Keratinocyte (primary cell): Measurements from ENCODE around the gene MIF4GD. TPM values are rescaled to one million over a fixed set of nuclear protein-coding genes. Genes with fewer than 3 reads are reported as not detected.

Experiments used
- DNase-seq: peaks from one replicate; pipeline ENCODE4 v3.0.0-alpha.2; 2011; ENCODE audit warnings: low read depth, missing footprints, low spot score
- FAIRE-seq: peaks from 2 replicates; lab custom pipeline; 2011; peaks lifted over from hg19 to GRCh38; lab: Jason Lieb, UNC
- H2AFZ ChIP-seq: 2 replicates; pipeline ENCODE4 v1.6.0; 2012; ENCODE audit warnings: low read length, control low read depth, inconsistent platforms; ENCODE audit not compliant: control insufficient read depth
- H3K27ac ChIP-seq: 2 replicates; pipeline ENCODE4 v1.5.1; 2011; ENCODE audit warnings: low read length; ENCODE audit not compliant: control insufficient read depth, insufficient read depth
- H3K27me3 ChIP-seq: 3 replicates; pipeline ENCODE4 v1.6.0; 2011; ENCODE audit warnings: low read length; ENCODE audit not compliant: control insufficient read depth, insufficient read depth; ENCODE audit errors: extremely low read depth
- H3K36me3 ChIP-seq, 2 experiments: 2 replicates in 1 of 2; 3 replicates in 1 of 2; pipeline ENCODE4 v1.5.1; 2011; ENCODE audit warnings: low read length in 2 of 2, mild to moderate bottlenecking in 1 of 2; ENCODE audit not compliant: control insufficient read depth in 2 of 2, insufficient read depth in 2 of 2; ENCODE audit errors: extremely low read depth in 1 of 2
- H3K4me1 ChIP-seq: 3 replicates; pipeline ENCODE4 v1.5.1; 2011; ENCODE audit warnings: low read length; ENCODE audit not compliant: control insufficient read depth, insufficient read depth; ENCODE audit errors: extremely low read depth
- H3K4me2 ChIP-seq: 3 replicates; pipeline ENCODE4 v1.6.0; 2011; ENCODE audit warnings: low read depth, low read length; ENCODE audit not compliant: control insufficient read depth, insufficient read depth; ENCODE audit errors: extremely low read depth
- H3K4me3 ChIP-seq, 3 experiments: fragments of 200-600 bp in 1 of 3; sonication (generic) in 1 of 3; 2 replicates in 2 of 3; 3 replicates in 1 of 3; pipeline ENCODE4 v1.5.1; 2011 to 2016; ENCODE audit warnings: low read length in 3 of 3, mild to moderate bottlenecking in 3 of 3, control low read depth in 2 of 3, inconsistent platforms in 1 of 3, low read depth in 1 of 3, mixed read lengths in 1 of 3, mixed run types in 1 of 3, moderate library complexity in 1 of 3; ENCODE audit not compliant: control insufficient read depth in 2 of 3, insufficient read depth in 2 of 3; ENCODE audit errors: extremely low read depth in 1 of 3
- H3K79me2 ChIP-seq: 2 replicates; pipeline ENCODE4 v1.6.0; 2012; ENCODE audit warnings: low read length; ENCODE audit not compliant: control insufficient read depth, insufficient read depth
- H3K9ac ChIP-seq: 3 replicates; pipeline ENCODE4 v1.6.0; 2011; ENCODE audit warnings: low read length; ENCODE audit not compliant: control insufficient read depth, insufficient read depth; ENCODE audit errors: extremely low read depth
- H3K9me1 ChIP-seq: 3 replicates; pipeline ENCODE4 v1.6.0; 2011; ENCODE audit warnings: low read length; ENCODE audit not compliant: control insufficient read depth, insufficient read depth; ENCODE audit errors: extremely low read depth
- H3K9me3 ChIP-seq: 2 replicates; pipeline ENCODE4 v1.5.1; 2012; ENCODE audit warnings: low read depth, low read length; ENCODE audit not compliant: control insufficient read depth
- H4K20me1 ChIP-seq: 3 replicates; pipeline ENCODE4 v1.6.0; 2011; ENCODE audit warnings: low read length; ENCODE audit not compliant: control insufficient read depth, insufficient read depth; ENCODE audit errors: extremely low read depth
- EZH2 ChIP-seq: IDR thresholded peaks from one replicate; pipeline ENCODE4 v1.6.1; 2012; ENCODE audit warnings: inconsistent platforms, mild to moderate bottlenecking, low read length, moderate library complexity
- dilution Hi-C: fragments of 300-500 bp; cut with MboI; formaldehyde crosslinking; loops from one replicate; pipeline ENCODE4 v1.7.0; 2020; ENCODE audit warnings: low sequenced_read_pairs; ENCODE audit not compliant: extremely low pct_ligation_motif_present
- polyA plus RNA-seq, 5 experiments: library from polyadenylated mRNA; depleted of rRNA in 3 of 5; stranded (reverse) in 3 of 5; stranded (forward) in 1 of 5; unstranded in 1 of 5; fragments of >200 nt; gene quantifications; 1 replicate in 1 of 5; 2 replicates in 3 of 5; 3 replicates in 1 of 5; pipeline versions ENCODE4 v1.2.1 to v1.2.3, GENCODE V29; 2011 to 2012; ENCODE audit warnings: missing spikeins in 2 of 5, low read depth in 1 of 5, low replicate concordance in 1 of 5
- TF ChIP-seq, protein P1 (sequence below), 3 experiments: IDR thresholded peaks in 1 of 3; conservative IDR thresholded peaks in 1 of 3; optimal IDR thresholded peaks in 1 of 3; 2 replicates in 2 of 3; 3 replicates in 1 of 3; pipeline versions ENCODE3 to v1.5.1; 2011; ENCODE audit warnings: low read length in 3 of 3, mild to moderate bottlenecking in 3 of 3, moderate library complexity in 2 of 3, control low read depth in 1 of 3, inconsistent platforms in 1 of 3; ENCODE audit not compliant: insufficient read depth in 2 of 3; ENCODE audit errors: extremely low read depth in 1 of 3

The MIF4GD gene
- polyA plus RNA-seq, 1 donor (not counting 4 experiments of a cell fraction or from before 2014, with no cell fraction given): 15.9 TPM

DNA sequence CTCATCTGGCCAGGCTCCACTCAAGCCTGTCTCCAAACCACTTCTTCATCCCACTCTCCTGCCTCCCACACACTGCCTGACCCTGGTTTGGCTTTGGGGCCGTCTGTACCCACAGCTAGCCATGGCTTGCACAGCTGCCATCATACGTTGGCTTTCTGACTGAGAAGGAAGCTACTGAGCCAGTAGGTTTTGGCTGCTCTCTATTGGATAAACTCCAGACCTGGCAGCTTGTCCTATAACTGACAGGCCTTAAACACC lies 3.9 kb downstream of the MIF4GD start:
- H3K4me1 ChIP-seq: peaks cover 20% of the 10 kb centered on the region
- no peaks in the 10 kb centered on the region for H3K9me1 ChIP-seq
- no peak overlapping the region for H3K9ac ChIP-seq
- dilution Hi-C loops: no loop called here
- H3K27ac ChIP-seq: no peak overlapping the region
- H3K79me2 ChIP-seq: peaks cover 14% of the 10 kb centered on the region
- no peak overlapping the region for H2AFZ ChIP-seq
- H3K4me2 ChIP-seq: no peak overlapping the region
- peaks cover 14 to 21% of the 10 kb centered on the region in 2 experiments for H3K36me3 ChIP-seq
- no peaks in the 10 kb centered on the region for H3K27me3 ChIP-seq
- no peak for FAIRE-seq
- no peak for DNase-seq
- TF ChIP-seq, protein P1, sequence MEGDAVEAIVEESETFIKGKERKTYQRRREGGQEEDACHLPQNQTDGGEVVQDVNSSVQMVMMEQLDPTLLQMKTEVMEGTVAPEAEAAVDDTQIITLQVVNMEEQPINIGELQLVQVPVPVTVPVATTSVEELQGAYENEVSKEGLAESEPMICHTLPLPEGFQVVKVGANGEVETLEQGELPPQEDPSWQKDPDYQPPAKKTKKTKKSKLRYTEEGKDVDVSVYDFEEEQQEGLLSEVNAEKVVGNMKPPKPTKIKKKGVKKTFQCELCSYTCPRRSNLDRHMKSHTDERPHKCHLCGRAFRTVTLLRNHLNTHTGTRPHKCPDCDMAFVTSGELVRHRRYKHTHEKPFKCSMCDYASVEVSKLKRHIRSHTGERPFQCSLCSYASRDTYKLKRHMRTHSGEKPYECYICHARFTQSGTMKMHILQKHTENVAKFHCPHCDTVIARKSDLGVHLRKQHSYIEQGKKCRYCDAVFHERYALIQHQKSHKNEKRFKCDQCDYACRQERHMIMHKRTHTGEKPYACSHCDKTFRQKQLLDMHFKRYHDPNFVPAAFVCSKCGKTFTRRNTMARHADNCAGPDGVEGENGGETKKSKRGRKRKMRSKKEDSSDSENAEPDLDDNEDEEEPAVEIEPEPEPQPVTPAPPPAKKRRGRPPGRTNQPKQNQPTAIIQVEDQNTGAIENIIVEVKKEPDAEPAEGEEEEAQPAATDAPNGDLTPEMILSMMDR (optimal IDR thresholded peaks at IDR 0.05 in 1 of 3, IDR thresholded peaks at IDR 0.05 in 1 of 3, conservative IDR thresholded peaks at IDR 0.05 in 1 of 3; ENCODE audit: extremely low read depth in 1 of 3, insufficient read depth in 2 of 3, low read length in 3 of 3): no peak
- TF ChIP-seq EZH2: no peak
- no peak overlapping the region for H3K4me3 ChIP-seq
- no peaks in the 10 kb centered on the region for H3K9me3 ChIP-seq
- H4K20me1 ChIP-seq: no peaks in the 10 kb centered on the region

DNA sequence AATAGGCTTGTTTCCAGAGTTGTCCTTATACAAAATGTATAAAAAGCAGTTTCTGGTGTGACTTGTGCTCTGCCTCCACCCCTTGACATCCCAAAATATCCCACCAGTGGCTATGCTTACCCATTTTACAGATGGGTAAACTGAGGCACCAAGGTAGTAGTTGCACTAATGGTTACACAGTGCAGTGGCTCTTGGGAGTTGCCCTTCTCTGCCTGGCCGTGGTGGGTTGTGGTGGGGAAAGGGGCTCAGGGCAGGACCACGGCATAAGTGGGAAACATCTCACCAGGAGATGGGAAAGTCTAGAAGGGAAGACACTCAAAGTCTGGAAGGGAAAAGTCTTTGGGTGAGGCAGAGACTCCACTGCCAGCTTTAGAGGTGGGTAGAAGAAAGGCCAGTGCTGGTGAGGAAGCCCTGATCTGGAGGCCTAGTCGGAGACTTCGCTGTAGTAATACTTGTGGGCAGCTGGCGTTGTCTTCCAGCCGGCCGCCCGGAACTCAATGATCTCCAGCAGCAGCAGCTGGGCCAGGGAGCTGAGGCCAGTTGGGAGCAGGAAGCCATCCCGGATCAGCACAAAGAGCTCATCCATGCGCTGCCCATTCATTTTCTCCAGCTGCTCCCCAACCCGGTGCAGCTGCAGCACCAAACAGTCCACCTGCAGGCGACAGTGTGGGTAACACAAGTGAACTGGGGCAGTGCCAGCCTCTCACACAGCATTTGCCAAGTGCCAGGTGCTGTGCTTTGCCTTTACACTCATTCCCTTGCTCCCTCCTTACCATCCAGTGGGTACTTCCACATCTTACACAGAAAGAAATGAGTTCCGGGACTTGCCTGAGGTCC lies 4.5 kb downstream of the MIF4GD start:
- no peak overlapping the region for H3K9ac ChIP-seq
- dilution Hi-C loops: no loop called here
- no peak overlapping the region for H2AFZ ChIP-seq
- no peak overlapping the region for H3K4me2 ChIP-seq
- no peak overlapping the region for H3K27ac ChIP-seq
- H3K4me1 ChIP-seq: peaks cover 14% of the 10 kb centered on the region
- peaks cover 17% of the 10 kb centered on the region for H3K79me2 ChIP-seq
- no peak for FAIRE-seq
- no peak for TF ChIP-seq EZH2
- TF ChIP-seq, protein P1 (optimal IDR thresholded peaks at IDR 0.05 in 1 of 3, IDR thresholded peaks at IDR 0.05 in 1 of 3, conservative IDR thresholded peaks at IDR 0.05 in 1 of 3; ENCODE audit: extremely low read depth in 1 of 3, insufficient read depth in 2 of 3, low read length in 3 of 3): no peak
- H3K36me3 ChIP-seq: peaks cover 14 to 21% of the 10 kb centered on the region in 2 experiments
- DNase-seq: no peak
- H3K27me3 ChIP-seq: no peaks in the 10 kb centered on the region
- no peaks in the 10 kb centered on the region for H3K9me1 ChIP-seq
- H3K9me3 ChIP-seq: no peaks in the 10 kb centered on the region
- no peaks in the 10 kb centered on the region for H4K20me1 ChIP-seq
- H3K4me3 ChIP-seq: no peak overlapping the region
